Measurements from ENCODE around the gene PAM. TPM values are rescaled to one million over a fixed set of nuclear protein-coding genes. Genes with fewer than 3 reads are reported as not detected.

The PAM gene
- total RNA-seq, 4 donors from 2014 or later: 113 to 178 (median 130) TPM

DNA sequence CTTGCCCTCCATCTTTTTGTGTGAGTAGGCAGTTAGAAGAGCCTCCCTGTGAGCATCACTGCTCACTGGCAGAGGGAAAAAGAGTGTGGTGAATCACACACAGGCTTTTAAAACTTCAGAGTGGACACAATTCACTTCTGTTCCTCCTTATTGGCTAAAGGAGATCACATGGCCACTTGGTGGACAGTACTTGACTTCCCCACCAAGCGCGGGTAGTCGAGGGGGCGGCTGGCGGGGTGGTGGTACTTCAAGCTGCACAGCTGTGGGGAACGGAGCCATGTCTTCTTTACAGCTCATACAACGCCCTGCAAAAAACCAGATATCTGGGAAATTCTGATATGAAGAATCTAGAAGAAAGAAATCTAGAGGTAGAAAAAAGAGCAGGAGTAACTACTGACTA lies 95.4 kb downstream of the PAM start:
- no peak for ATAC-seq (ENCODE audit: low FRiP score)
- TF ChIP-seq, protein P1, sequence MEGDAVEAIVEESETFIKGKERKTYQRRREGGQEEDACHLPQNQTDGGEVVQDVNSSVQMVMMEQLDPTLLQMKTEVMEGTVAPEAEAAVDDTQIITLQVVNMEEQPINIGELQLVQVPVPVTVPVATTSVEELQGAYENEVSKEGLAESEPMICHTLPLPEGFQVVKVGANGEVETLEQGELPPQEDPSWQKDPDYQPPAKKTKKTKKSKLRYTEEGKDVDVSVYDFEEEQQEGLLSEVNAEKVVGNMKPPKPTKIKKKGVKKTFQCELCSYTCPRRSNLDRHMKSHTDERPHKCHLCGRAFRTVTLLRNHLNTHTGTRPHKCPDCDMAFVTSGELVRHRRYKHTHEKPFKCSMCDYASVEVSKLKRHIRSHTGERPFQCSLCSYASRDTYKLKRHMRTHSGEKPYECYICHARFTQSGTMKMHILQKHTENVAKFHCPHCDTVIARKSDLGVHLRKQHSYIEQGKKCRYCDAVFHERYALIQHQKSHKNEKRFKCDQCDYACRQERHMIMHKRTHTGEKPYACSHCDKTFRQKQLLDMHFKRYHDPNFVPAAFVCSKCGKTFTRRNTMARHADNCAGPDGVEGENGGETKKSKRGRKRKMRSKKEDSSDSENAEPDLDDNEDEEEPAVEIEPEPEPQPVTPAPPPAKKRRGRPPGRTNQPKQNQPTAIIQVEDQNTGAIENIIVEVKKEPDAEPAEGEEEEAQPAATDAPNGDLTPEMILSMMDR (IDR thresholded peaks at IDR 0.05): no peak

DNA sequence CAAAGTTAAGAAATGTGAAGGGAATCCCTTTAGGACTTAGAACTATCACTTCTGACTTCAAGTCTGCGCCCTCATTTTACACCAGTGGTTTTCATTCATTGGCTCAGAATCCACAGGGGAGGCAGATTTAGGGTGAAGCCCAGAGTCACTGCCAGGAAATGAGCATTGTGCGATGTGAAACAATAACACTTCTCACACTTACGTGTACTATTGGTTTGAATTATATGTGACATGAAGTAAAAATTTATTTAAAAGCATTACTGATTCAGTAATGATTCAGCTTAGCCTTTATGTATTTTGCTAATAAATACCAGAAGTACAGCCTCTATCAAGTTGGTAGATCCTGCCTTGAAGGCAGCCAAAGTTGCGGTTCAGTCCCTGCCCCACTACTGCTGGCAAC lies 98.6 kb downstream of the PAM start:
- no peak for ATAC-seq (ENCODE audit: low FRiP score)
- TF ChIP-seq, protein P1 (IDR thresholded peaks at IDR 0.05): no peak
- DNase-seq (ENCODE audit: low spot score): no peak

More for the DNA sequence above, 95.4 kb downstream of the PAM start:
- DNase-seq (ENCODE audit: low spot score): no peak

DNA sequence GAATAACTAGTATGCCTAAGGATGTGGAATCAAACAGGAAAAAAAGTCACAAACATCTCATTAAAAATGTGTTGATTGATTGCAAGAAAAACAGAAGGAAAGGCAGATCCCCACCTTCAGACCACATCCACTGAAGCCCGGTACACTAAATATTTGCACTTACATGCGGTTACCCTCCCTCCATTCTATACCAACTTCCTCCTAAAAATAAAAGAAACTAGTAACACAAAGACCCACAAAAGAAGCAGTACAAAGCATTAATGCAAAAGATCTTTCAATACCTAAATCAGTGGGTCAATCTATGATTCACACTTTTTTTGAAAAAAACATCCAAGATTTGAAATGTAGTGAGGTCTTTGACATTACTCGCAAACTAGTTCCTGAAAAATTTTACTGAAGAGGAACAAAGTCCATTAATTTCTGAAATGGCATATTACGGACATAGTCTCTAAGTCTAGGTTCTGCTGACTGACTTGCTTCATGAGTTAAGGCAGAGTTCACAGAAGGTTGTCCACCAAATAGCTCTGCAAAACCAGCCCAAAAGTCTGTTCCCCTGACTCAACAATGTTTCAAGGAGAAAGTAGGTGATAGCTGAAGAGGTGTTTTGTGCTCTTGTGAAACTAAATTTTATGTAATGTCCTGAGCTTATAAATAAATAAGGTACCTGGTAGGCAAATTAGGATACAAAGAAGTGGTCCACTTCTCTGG lies 100.7 kb downstream of the PAM start:
- DNase-seq (ENCODE audit: low spot score): no peak
- no peak for ATAC-seq (ENCODE audit: low FRiP score)
- TF ChIP-seq, protein P1 (IDR thresholded peaks at IDR 0.05): no peak

DNA sequence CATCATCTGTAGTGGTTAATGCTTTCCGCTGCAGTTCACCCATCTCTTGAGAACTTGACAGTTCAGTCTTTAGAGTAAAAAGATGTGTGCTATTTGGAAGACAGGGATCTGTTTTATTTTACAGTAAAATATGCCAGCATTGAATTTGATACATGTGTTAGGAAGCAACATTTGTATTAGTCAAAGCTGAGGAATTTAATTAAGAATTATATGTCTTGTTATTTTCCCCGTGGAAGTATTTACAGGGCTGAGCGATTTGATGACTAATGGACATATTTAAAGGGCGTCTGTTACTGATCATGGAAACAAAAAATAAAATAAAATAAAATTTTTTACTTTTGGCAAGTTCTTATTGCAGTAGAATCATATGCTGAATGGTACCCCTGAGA lies 101.3 kb downstream of the PAM start:
- DNase-seq (ENCODE audit: low spot score): no peak
- TF ChIP-seq, protein P1 (IDR thresholded peaks at IDR 0.05): no peak
- peak; percentile 65 for ATAC-seq (ENCODE audit: low FRiP score)

DNA sequence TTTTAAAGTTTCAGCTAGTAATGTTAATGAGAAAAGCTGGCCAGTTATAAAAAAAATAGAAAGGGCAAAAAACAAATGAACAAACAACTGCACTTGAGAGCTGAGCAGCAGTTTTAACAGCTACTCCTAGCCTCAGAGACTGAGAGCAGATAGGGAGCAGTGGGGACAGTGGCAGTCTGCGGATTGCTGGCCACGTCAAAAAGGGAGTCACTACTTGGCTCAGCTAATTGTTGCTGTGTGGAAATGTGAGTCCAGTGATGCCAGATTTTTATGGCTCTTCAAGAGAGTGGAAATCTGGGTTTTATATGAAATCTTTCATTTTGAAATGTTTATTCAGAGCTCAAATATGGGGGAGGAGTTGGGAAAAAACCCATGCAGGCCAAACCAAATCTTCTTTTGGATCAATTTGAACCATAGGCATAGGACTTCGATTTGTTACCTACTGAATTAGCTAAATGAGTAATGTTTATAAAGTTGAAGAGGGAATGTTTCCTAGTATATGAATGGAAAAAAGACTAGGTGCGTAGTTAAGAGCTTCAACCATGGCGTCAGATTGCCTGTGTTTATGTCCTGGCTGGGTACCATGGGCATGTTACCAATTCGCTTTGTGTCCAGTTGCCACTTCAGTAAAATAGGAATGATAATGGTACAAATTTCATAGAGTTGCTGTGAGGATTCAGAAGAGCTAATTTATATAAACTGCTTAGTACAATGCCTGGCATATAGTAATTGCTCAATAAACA lies 102.1 kb downstream of the PAM start:
- DNase-seq (ENCODE audit: low spot score): no peak
- TF ChIP-seq, protein P1 (IDR thresholded peaks at IDR 0.05): no peak
- peak; percentile 67 for ATAC-seq (ENCODE audit: low FRiP score)

DNA sequence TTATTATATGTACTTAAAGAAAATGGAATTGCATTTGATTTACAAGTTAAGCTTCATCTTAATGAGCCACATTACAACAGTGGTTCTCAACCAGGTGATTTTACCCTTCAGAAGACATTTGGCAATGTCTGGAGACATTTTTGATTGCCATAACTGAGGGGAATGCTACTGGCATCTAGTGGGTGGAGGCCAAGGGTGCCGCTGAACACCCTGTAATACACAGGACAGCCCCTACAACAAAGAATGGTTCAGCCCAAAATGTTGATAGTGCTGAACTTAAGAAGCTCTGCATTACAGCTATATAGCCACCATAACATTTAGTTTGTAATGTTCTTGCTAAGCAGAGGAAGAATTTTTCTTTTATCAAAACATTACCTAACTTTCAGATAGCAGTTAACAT lies 103.1 kb downstream of the PAM start:
- DNase-seq (ENCODE audit: low spot score): no peak
- TF ChIP-seq, protein P1 (IDR thresholded peaks at IDR 0.05): no peak
- no peak for ATAC-seq (ENCODE audit: low FRiP score)

DNA sequence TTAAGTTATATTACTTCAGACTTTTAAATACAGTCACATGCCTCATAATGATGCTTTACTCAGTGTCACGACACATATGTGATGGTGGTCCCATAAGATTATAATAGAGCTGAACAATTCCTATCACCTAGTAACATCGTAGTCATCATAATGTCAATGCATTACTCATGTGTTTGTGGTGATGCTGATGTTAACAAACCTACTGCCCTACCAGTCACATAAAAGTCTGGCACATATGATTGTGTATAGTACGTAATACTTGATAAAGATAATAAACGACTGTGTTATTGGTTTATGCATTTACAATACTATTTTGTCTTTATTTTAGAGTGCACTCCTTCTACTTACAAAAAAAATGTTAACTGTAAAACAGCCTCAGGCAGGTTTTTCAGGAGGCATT lies 103.7 kb downstream of the PAM start:
- TF ChIP-seq, protein P1 (IDR thresholded peaks at IDR 0.05): no peak
- no peak for DNase-seq (ENCODE audit: low spot score)
- ATAC-seq (ENCODE audit: low FRiP score): no peak

Data from omental fat pad (tissue), 4 donors.